GM13976 (cell line): ENCODE results near the gene POU3F2.

Experiments used
- DNase-seq: peaks from one replicate; pipeline ENCODE4 v3.0.0; 2012; ENCODE audit warnings: low spot score
- CTCF ChIP-seq: IDR thresholded peaks from 2 replicates; pipeline ENCODE4 v1.5.1; 2012; ENCODE audit warnings: borderline replicate concordance, mild to moderate bottlenecking; ENCODE audit not compliant: insufficient read depth; ENCODE audit errors: extremely low read depth, missing control alignments, control extremely low read depth
- in situ Hi-C: fragments of 300-500 bp; cut with MboI; formaldehyde crosslinking; loops from one replicate; pipeline ENCODE4 v1.12.0; 2022; ENCODE audit warnings: low sequenced_read_pairs, mixed read lengths, inconsistent platforms; ENCODE audit not compliant: unreplicated experiment

Gene POU3F2

GRCh38 chr6:98844244-98845210, 10.2 kb downstream of the POU3F2 start:
- TF ChIP-seq CTCF: no peak
- in situ Hi-C loops: loop anchor here (25.0 kb wide), 2 partner anchors 268 to 1332 kb away; no protein-coding TSS in a partner anchor
- peak; percentile 40 for DNase-seq

- TF ChIP-seq CTCF: peak; percentile 89
- DNase-seq: peak; percentile 77
- in situ Hi-C loops: loop anchor here (25.0 kb wide), 2 partner anchors 267 to 1333 kb away; no protein-coding TSS in a partner anchor
Observed at GRCh38 chr6:98845211-98846020, 11.0 kb downstream of the POU3F2 start.

GRCh38 chr6:98846021-98846380, 11.6 kb downstream of the POU3F2 start:
- no peak for DNase-seq
- TF ChIP-seq CTCF: no peak
- in situ Hi-C loops: loop anchor here (25.0 kb wide), 2 partner anchors 266 to 1334 kb away; no protein-coding TSS in a partner anchor

- DNase-seq: no peak
- in situ Hi-C loops: loop anchor here (25.0 kb wide), 2 partner anchors 265 to 1335 kb away; no protein-coding TSS in a partner anchor
- no peak for TF ChIP-seq CTCF
Observed at GRCh38 chr6:98847416-98847778, 13.0 kb downstream of the POU3F2 start.

- in situ Hi-C loops: loop anchor here (25.0 kb wide), 2 partner anchors 264 to 1336 kb away; no protein-coding TSS in a partner anchor
- DNase-seq: peak; percentile 56
Observed at GRCh38 chr6:98847779-98848538, 13.6 kb downstream of the POU3F2 start.

More at GRCh38 chr6:98847779-98848538, 13.6 kb downstream of the POU3F2 start:
- no peak for TF ChIP-seq CTCF
